H9 (cell line): ENCODE data around the gene CTXN1. TPM values are rescaled to one million over a fixed set of nuclear protein-coding genes. Genes with fewer than 3 reads are reported as not detected.

Experiments
- DNase-seq: peaks from one replicate; pipeline ENCODE4 v3.0.0-alpha.2; 2017
- H2AFZ ChIP-seq: one replicate; pipeline ENCODE4 v1.6.1; 2013; ENCODE audit warnings: mild to moderate bottlenecking, low read length, control low read depth, moderate library complexity
- H2AK5ac ChIP-seq: 2 replicates; pipeline ENCODE4 v1.6.1; 2013; ENCODE audit warnings: low read length, control low read depth, mixed read lengths; ENCODE audit not compliant: insufficient read length
- H2BK120ac ChIP-seq: one replicate; pipeline ENCODE4 v1.6.1; 2013; ENCODE audit warnings: low read depth, mild to moderate bottlenecking, low read length, control low read depth, inconsistent platforms; ENCODE audit not compliant: poor library complexity, severe bottlenecking
- H2BK12ac ChIP-seq: 2 replicates; pipeline ENCODE4 v1.6.1; 2013; ENCODE audit warnings: low read length, control low read depth, mixed read lengths, low read depth; ENCODE audit not compliant: insufficient read length
- H2BK15ac ChIP-seq: 2 replicates; pipeline ENCODE4 v1.6.1; 2013; ENCODE audit warnings: low read depth, low read length, control low read depth
- H2BK20ac ChIP-seq: one replicate; pipeline ENCODE4 v1.6.1; 2013; ENCODE audit warnings: low read depth, mild to moderate bottlenecking, low read length, control low read depth, inconsistent platforms; ENCODE audit not compliant: poor library complexity, severe bottlenecking
- H2BK5ac ChIP-seq: 2 replicates; pipeline ENCODE4 v1.6.1; 2013; ENCODE audit warnings: low read length, control low read depth, mixed read lengths; ENCODE audit not compliant: insufficient read length
- H3K14ac ChIP-seq: 2 replicates; pipeline ENCODE4 v1.6.1; 2013; ENCODE audit warnings: low read length, control low read depth; ENCODE audit not compliant: insufficient read depth
- H3K18ac ChIP-seq: 2 replicates; pipeline ENCODE4 v1.6.1; 2013; ENCODE audit warnings: low read depth, mild to moderate bottlenecking, mixed read lengths, low read length, control low read depth; ENCODE audit not compliant: insufficient read length
- H3K23ac ChIP-seq: 2 replicates; pipeline ENCODE4 v1.6.1; 2013; ENCODE audit warnings: low read length, control low read depth, mixed read lengths, low read depth; ENCODE audit not compliant: insufficient read length
- H3K23me2 ChIP-seq: 2 replicates; pipeline ENCODE4 v1.6.1; 2013; ENCODE audit warnings: low read depth, mild to moderate bottlenecking, mixed read lengths, low read length, control low read depth; ENCODE audit not compliant: insufficient read length, poor library complexity, severe bottlenecking
- H3K27ac ChIP-seq: 2 replicates; pipeline ENCODE4 v1.5.1; 2013; ENCODE audit warnings: low read length, control low read depth, mixed read lengths, low read depth; ENCODE audit not compliant: insufficient read length
- H3K27me3 ChIP-seq: 2 replicates; pipeline ENCODE4 v1.6.1; 2013; ENCODE audit warnings: low read length, control low read depth, inconsistent platforms; ENCODE audit not compliant: insufficient read depth
- H3K4ac ChIP-seq: 2 replicates; pipeline ENCODE4 v1.6.1; 2013; ENCODE audit warnings: low read depth, mild to moderate bottlenecking, control low read depth, inconsistent platforms, low read length, moderate library complexity
- H3K4me1 ChIP-seq: 2 replicates; pipeline ENCODE4 v1.6.1; 2013; ENCODE audit warnings: low read length, control low read depth, inconsistent platforms; ENCODE audit not compliant: insufficient read depth
- H3K4me2 ChIP-seq: 2 replicates; pipeline ENCODE4 v1.6.1; 2013; ENCODE audit warnings: low read length, control low read depth, mixed read lengths; ENCODE audit not compliant: insufficient read length, insufficient read depth
- H3K56ac ChIP-seq: 2 replicates; pipeline ENCODE4 v1.6.1; 2013; ENCODE audit warnings: low read depth, mild to moderate bottlenecking, mixed read lengths, low read length, control low read depth; ENCODE audit not compliant: insufficient read length
- H3K79me1 ChIP-seq: 2 replicates; pipeline ENCODE4 v1.6.1; 2013; ENCODE audit warnings: low read depth, mild to moderate bottlenecking, moderate library complexity, low read length, control low read depth, inconsistent platforms; ENCODE audit not compliant: insufficient read depth, poor library complexity, severe bottlenecking
- H3K79me2 ChIP-seq: 2 replicates; pipeline ENCODE4 v1.6.1; 2013; ENCODE audit warnings: low read length, control low read depth, inconsistent platforms; ENCODE audit not compliant: insufficient read depth
- H3K9ac ChIP-seq: 2 replicates; pipeline ENCODE4 v1.6.1; 2013; ENCODE audit warnings: low read length, control low read depth, mixed read lengths; ENCODE audit not compliant: insufficient read length; ENCODE audit errors: extremely low read depth
- H3K9me3 ChIP-seq: one replicate; pipeline ENCODE4 v1.6.1; 2013; ENCODE audit warnings: low read depth, low read length, inconsistent platforms; ENCODE audit not compliant: control insufficient read depth
- H3T11ph ChIP-seq: one replicate; pipeline ENCODE4 v1.6.1; 2013; ENCODE audit warnings: mild to moderate bottlenecking, low read length, control low read depth, inconsistent platforms
- H4K20me1 ChIP-seq: one replicate; pipeline ENCODE4 v1.6.1; 2013; ENCODE audit not compliant: control insufficient read depth, insufficient read length, insufficient read depth
- H4K5ac ChIP-seq: 2 replicates; pipeline ENCODE4 v1.6.1; 2013; ENCODE audit warnings: low read depth, mild to moderate bottlenecking, mixed read lengths, low read length, control low read depth; ENCODE audit not compliant: insufficient read length
- H4K8ac ChIP-seq: replicated peaks from 2 replicates; pipeline ENCODE4 v1.6.1; 2013; ENCODE audit warnings: low read length, control low read depth, mixed read lengths, low read depth; ENCODE audit not compliant: insufficient read length
- H4K91ac ChIP-seq: 2 replicates; pipeline ENCODE4 v1.6.1; 2013; ENCODE audit warnings: low read depth, mild to moderate bottlenecking, moderate library complexity, mixed read lengths, low read length, control low read depth; ENCODE audit not compliant: insufficient read length
- H3K27ac Mint-ChIP-seq, 3 experiments: 2 replicates in 2 of 3; 3 replicates in 1 of 3; pipeline ENCODE4 v1.8.0; 2020 to 2021; ENCODE audit warnings: mixed read lengths in 3 of 3, mild to moderate bottlenecking in 1 of 3, moderate library complexity in 1 of 3
- H3K27me3 Mint-ChIP-seq: 2 replicates; pipeline ENCODE4 v1.8.0; 2021; ENCODE audit warnings: low read depth, mild to moderate bottlenecking, moderate library complexity, mixed read lengths
- H3K36me3 Mint-ChIP-seq, 3 experiments: 2 replicates in 2 of 3; 3 replicates in 1 of 3; pipeline ENCODE4 v1.8.0; 2020 to 2021; ENCODE audit warnings: low read depth in 3 of 3, mixed read lengths in 3 of 3; ENCODE audit not compliant: insufficient read depth in 1 of 3
- H3K4me1 Mint-ChIP-seq, 2 experiments: 2 replicates each; pipeline ENCODE4 v1.8.0; 2020; ENCODE audit warnings: mixed read lengths in 2 of 2
- H3K4me3 Mint-ChIP-seq, 2 experiments: 2 replicates in 1 of 2; 3 replicates in 1 of 2; pipeline ENCODE4 v1.8.0; 2020 to 2021; ENCODE audit warnings: mild to moderate bottlenecking in 2 of 2, mixed read lengths in 2 of 2, moderate library complexity in 1 of 2
- H3K9me3 Mint-ChIP-seq, 2 experiments: 2 replicates in 1 of 2; 3 replicates in 1 of 2; pipeline ENCODE4 v1.8.0; 2020; ENCODE audit warnings: mild to moderate bottlenecking in 2 of 2, mixed read lengths in 2 of 2, moderate library complexity in 1 of 2
- WGBS: extraction: QIAGEN DNeasy Blood & Tissue Kit; methylation state at CpG from one replicate; pipeline ENCODE4 v1.1.7; 2013; ENCODE audit warnings: missing lambda C conversion rate, low lambda C conversion rate, mixed read lengths; ENCODE audit not compliant: insufficient read length; ENCODE audit errors: extremely low coverage; 5-methylcytosine and 5-hydroxymethylcytosine counted together
- total RNA-seq: library from RNA; stranded (reverse); gene quantifications from 2 replicates; pipeline ENCODE4 v1.2.1, GENCODE V29; 2021
- TF ChIP-seq, protein P1 (sequence below): fragments of 200-600 bp; sonication (generic); conservative IDR thresholded peaks from 3 replicates; pipeline ENCODE4 v1.8.0; 2021; ENCODE audit warnings: antibody characterized with exemption, mild to moderate bottlenecking

CTXN1 gene
- total RNA-seq, 1 experiment from 2014 or later: 22.7 TPM

DNA sequence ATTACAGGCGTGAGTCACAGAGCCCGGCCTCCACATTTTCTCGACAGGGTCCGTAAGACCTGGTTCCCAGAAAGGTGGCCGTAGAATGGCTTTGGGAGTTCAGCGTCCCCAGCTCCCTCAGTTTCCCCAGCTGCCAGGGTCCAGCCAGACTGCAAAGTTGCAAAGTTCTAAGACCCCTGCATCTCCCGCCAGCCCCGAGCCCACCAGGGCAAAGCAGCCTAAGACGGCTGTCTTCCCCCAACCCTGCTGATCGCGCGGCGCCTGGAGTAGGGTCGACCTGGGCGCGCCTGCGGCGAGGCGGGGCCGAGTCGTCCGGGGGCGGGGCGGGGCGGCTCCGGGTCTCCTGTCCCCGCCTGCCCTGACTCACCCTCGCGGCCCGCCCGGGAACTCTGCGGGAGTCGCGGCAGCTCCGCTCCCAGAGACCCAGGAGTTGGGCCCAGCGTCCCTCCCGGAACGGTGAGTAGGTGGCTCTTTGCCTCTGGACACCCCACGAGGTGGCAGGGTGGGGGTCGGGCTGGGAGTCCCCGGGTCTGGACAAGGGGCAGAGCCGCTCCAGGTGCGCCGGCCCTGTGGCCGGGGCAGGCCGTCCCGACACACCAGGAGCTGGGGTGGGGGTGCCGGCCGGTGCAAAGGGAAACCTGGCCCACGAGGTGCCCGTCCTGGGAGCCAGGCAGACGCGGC, 37.6 kb downstream of the CTXN1 start, which contains the start of gene LRRC8E:
TSS of gene LRRC8E (plus strand) at position 366 of the 681 bp plus-strand sequence. CDS start 7,094 bp downstream, outside the sequence.
- Mint-ChIP-seq H3K4me3 (peak within 1 kb of the TSS; percentile 65 to 80), H3K27me3 (peaks cover 27% of the 10 kb centered on the region), H3K4me1 (peaks cover 4 to 11% of the 10 kb centered on the region in 2 experiments), H3K27ac (no peak within 1 kb of the TSS), H3K36me3 (no peaks in the 10 kb centered on the region), H3K9me3 (peaks cover 1 to 3% of the 10 kb centered on the region in 2 experiments; a peak in 3 of 5 replicates)
- H2BK120ac ChIP-seq: no peak within 1 kb of the TSS
- H3K9ac ChIP-seq: no peak within 1 kb of the TSS
- no peaks in the 10 kb centered on the region for H3K9me3 ChIP-seq
- H3K18ac ChIP-seq: no peak within 1 kb of the TSS
- WGBS: no CpG with 5 or more reads among the region's 53 CpGs
- no peak within 1 kb of the TSS for H4K5ac ChIP-seq
- no peak within 1 kb of the TSS for H3K14ac ChIP-seq
- H2BK15ac ChIP-seq: no peak within 1 kb of the TSS
- H4K91ac ChIP-seq: no peak within 1 kb of the TSS
- H3K56ac ChIP-seq: no peak within 1 kb of the TSS
- no peaks in the 10 kb centered on the region for H3K79me1 ChIP-seq
- H3K27ac ChIP-seq: no peak within 1 kb of the TSS
- no peaks in the 10 kb centered on the region for H4K20me1 ChIP-seq
- TF ChIP-seq, protein P1, sequence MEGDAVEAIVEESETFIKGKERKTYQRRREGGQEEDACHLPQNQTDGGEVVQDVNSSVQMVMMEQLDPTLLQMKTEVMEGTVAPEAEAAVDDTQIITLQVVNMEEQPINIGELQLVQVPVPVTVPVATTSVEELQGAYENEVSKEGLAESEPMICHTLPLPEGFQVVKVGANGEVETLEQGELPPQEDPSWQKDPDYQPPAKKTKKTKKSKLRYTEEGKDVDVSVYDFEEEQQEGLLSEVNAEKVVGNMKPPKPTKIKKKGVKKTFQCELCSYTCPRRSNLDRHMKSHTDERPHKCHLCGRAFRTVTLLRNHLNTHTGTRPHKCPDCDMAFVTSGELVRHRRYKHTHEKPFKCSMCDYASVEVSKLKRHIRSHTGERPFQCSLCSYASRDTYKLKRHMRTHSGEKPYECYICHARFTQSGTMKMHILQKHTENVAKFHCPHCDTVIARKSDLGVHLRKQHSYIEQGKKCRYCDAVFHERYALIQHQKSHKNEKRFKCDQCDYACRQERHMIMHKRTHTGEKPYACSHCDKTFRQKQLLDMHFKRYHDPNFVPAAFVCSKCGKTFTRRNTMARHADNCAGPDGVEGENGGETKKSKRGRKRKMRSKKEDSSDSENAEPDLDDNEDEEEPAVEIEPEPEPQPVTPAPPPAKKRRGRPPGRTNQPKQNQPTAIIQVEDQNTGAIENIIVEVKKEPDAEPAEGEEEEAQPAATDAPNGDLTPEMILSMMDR: no peak
- H3T11ph ChIP-seq: no peak within 1 kb of the TSS
- H3K23me2 ChIP-seq: peaks cover 3% of the 10 kb centered on the region
- no peak within 1 kb of the TSS for H3K23ac ChIP-seq
- H2BK12ac ChIP-seq: peak within 1 kb of the TSS; percentile 7
- no peaks in the 10 kb centered on the region; the same call in 1 of the 2 replicates for H3K79me2 ChIP-seq
- H3K4me2 ChIP-seq: peak within 1 kb of the TSS; percentile 82
- H2AFZ ChIP-seq: no peak within 1 kb of the TSS
- no peaks in the 10 kb centered on the region for H3K27me3 ChIP-seq
- DNase-seq: peak; percentile 89
- H3K4ac ChIP-seq: no peak within 1 kb of the TSS
- H2BK5ac ChIP-seq: no peak within 1 kb of the TSS
- H3K4me1 ChIP-seq: no peaks in the 10 kb centered on the region
- no peak within 1 kb of the TSS for H4K8ac ChIP-seq
- no peak within 1 kb of the TSS for H2BK20ac ChIP-seq
- H2AK5ac ChIP-seq: no peak within 1 kb of the TSS
